PFSK-1 (cell line): ENCODE results near the gene TAGLN2.

Source experiments
- FOXP2 ChIP-seq: optimal IDR thresholded peaks from 2 replicates; pipeline ENCODE3; 2011; ENCODE audit warnings: borderline replicate concordance, control low read depth, inconsistent platforms; ENCODE audit not compliant: insufficient read depth; ENCODE audit errors: extremely low read length, extremely low read depth
- POLR2AphosphoS5 ChIP-seq: IDR thresholded peaks from 2 replicates; pipeline ENCODE4 v1.6.1; 2012; ENCODE audit warnings: low read depth, mild to moderate bottlenecking, control low read depth, low read length, moderate library complexity
- REST ChIP-seq, 2 experiments: IDR thresholded peaks; 2 replicates each; pipeline versions ENCODE4 v1.6.1 to v1.8.0; 2011 to 2012; ENCODE audit warnings: low read depth in 2 of 2, low read length in 2 of 2, control low read depth in 1 of 2, inconsistent platforms in 1 of 2, mild to moderate bottlenecking in 1 of 2, moderate library complexity in 1 of 2; ENCODE audit not compliant: insufficient read depth in 1 of 2
- SIN3A ChIP-seq: IDR thresholded peaks from 2 replicates; pipeline ENCODE4 v1.6.1; 2012; ENCODE audit warnings: mild to moderate bottlenecking, low read length, moderate library complexity, borderline replicate concordance; ENCODE audit not compliant: insufficient read depth
- TAF1 ChIP-seq: IDR thresholded peaks from 2 replicates; pipeline ENCODE4 v1.6.1; 2012; ENCODE audit warnings: low read length, control low read depth, borderline replicate concordance; ENCODE audit not compliant: insufficient read depth

TAGLN2 gene

GRCh38 chr1:159922511-159923202 is 2.6 kb downstream of the TAGLN2 start:
- no peak for TF ChIP-seq REST (IDR thresholded peaks at IDR 0.05; ENCODE audit: insufficient read depth in 1 of 2, low read depth in 2 of 2, low read length in 2 of 2)
- TF ChIP-seq SIN3A = no peak
- no peak for TF ChIP-seq FOXP2
- TF ChIP-seq TAF1 = no peak
- TF ChIP-seq POLR2AphosphoS5 = no peak

- TF ChIP-seq SIN3A (no peak), TAF1 (no peak), REST (IDR thresholded peaks at IDR 0.05; ENCODE audit: insufficient read depth in 1 of 2, low read depth in 2 of 2, low read length in 2 of 2) (no peak), POLR2AphosphoS5 (no peak), FOXP2 (no peak)
These were observed 3.4 kb downstream of the TAGLN2 start for GRCh38 chr1:159921700-159922504.

GRCh38 chr1:159921251-159921650 is 4.1 kb downstream of the TAGLN2 start:
- TF ChIP-seq REST (IDR thresholded peaks at IDR 0.05; ENCODE audit: insufficient read depth in 1 of 2, low read depth in 2 of 2, low read length in 2 of 2) (no peak), POLR2AphosphoS5 (no peak), SIN3A (no peak), FOXP2 (no peak), TAF1 (no peak)

- no peak for TF ChIP-seq TAF1
- no peak for TF ChIP-seq REST (IDR thresholded peaks at IDR 0.05; ENCODE audit: insufficient read depth in 1 of 2, low read depth in 2 of 2, low read length in 2 of 2)
- TF ChIP-seq POLR2AphosphoS5 = no peak
- no peak for TF ChIP-seq FOXP2
- TF ChIP-seq SIN3A = no peak
These were observed 4.7 kb downstream of the TAGLN2 start for GRCh38 chr1:159920651-159921050.
